Activated CD4-positive, alpha-beta memory T cell treated with anti-CD3 and anti-CD28 coated beads, Interleukin-2, amount 10 ng/mL, durations not matched to agents 7 days and 5 days (primary cell): ENCODE data around the gene UBR3. TPM values are rescaled to one million over a fixed set of nuclear protein-coding genes. Genes with fewer than 3 reads are reported as not detected.

Source experiments
- CTCF ChIA-PET: fragments of 350-600 bp; sonication (Branson Sonifier 250); formaldehyde crosslinking; loops from one replicate; lab custom pipeline; 2021; ENCODE audit warnings: antibody characterized with exemption, inconsistent platforms; lab: Charles Lee
- POLR2A ChIA-PET: fragments of 350-600 bp; sonication (Branson Sonifier 250); formaldehyde crosslinking; loops from one replicate; lab custom pipeline; 2021; ENCODE audit warnings: antibody characterized with exemption; lab: Charles Lee
- DNase-seq: peaks from one replicate; pipeline ENCODE4 v3.0.0-alpha.2; 2020
- H3K27ac Mint-ChIP-seq: one replicate; pipeline ENCODE4 v1.8.0; 2021; ENCODE audit warnings: mild to moderate bottlenecking, mixed read lengths
- H3K27me3 Mint-ChIP-seq: one replicate; pipeline ENCODE4 v1.8.0; 2021; ENCODE audit warnings: mixed read lengths
- H3K36me3 Mint-ChIP-seq: one replicate; pipeline ENCODE4 v1.8.0; 2021; ENCODE audit warnings: low read depth, mixed read lengths
- H3K4me1 Mint-ChIP-seq: one replicate; pipeline ENCODE4 v1.8.0; 2021; ENCODE audit warnings: mixed read lengths
- H3K4me3 Mint-ChIP-seq: one replicate; pipeline ENCODE4 v1.8.0; 2021; ENCODE audit warnings: mild to moderate bottlenecking, mixed read lengths
- H3K9me3 Mint-ChIP-seq: one replicate; pipeline ENCODE4 v1.8.0; 2021; ENCODE audit warnings: mixed read lengths
- total RNA-seq, 2 experiments: library from RNA; stranded (reverse); gene quantifications; one replicate each; pipeline ENCODE4 v1.2.3, GENCODE V29; 2021

The UBR3 gene
- total RNA-seq, 2 experiments from 2014 or later = 19.7 to 19.8 TPM

DNA sequence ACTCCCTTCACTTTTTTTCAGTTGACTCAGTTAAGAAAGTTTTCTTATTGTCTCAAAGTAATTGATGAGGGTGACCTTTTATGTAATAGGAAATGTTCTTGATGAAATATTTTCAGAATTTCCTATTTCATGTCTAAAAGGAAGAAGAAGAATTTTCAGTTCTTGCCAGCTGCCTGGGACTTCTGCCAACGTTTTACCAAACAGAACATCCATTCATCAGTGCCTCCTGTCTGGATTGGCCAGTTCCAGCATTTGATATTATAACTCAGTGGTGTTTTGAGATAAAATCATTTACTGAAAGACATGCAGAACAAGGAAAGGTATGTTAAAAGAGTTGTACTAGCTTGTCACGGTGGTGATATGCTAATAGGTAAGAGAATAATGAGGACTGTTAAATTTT is 246.0 kb downstream of the UBR3 start:
- no peak for DNase-seq
- ChIA-PET POLR2A (no interaction called here), CTCF (no interaction called here)
- Mint-ChIP-seq H3K9me3 (peaks cover 2% of the 10 kb centered on the region), H3K36me3 (peaks cover 22% of the 10 kb centered on the region), H3K27me3 (no peaks in the 10 kb centered on the region), H3K4me3 (no peak overlapping the region), H3K27ac (no peak overlapping the region), H3K4me1 (peaks cover 2% of the 10 kb centered on the region)

DNA sequence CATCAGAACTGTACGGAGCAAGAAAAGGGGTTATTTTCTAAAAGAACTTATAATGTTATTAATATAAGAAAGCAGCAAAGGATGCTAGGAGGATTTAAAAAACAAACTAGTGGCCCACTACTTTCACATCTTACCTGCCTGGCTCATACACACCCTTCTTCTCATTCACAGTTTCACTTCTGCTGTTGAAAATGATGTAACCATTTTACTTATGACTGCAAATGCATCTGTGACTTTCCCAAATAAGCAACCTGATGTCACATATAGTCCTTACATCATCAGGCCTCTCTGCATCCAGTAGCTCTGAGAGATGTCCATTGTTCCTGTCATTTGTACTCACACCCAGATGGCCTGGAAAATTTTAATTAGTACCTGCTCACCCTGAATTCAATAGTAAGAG is 248.9 kb downstream of the UBR3 start:
- Mint-ChIP-seq H3K36me3 (peaks cover 11% of the 10 kb centered on the region), H3K27me3 (no peaks in the 10 kb centered on the region), H3K4me1 (peaks cover 2% of the 10 kb centered on the region), H3K27ac (no peak overlapping the region), H3K9me3 (peaks cover 2% of the 10 kb centered on the region), H3K4me3 (no peak overlapping the region)
- no peak for DNase-seq
- CTCF ChIA-PET = no interaction called here
- POLR2A ChIA-PET = no interaction called here

DNA sequence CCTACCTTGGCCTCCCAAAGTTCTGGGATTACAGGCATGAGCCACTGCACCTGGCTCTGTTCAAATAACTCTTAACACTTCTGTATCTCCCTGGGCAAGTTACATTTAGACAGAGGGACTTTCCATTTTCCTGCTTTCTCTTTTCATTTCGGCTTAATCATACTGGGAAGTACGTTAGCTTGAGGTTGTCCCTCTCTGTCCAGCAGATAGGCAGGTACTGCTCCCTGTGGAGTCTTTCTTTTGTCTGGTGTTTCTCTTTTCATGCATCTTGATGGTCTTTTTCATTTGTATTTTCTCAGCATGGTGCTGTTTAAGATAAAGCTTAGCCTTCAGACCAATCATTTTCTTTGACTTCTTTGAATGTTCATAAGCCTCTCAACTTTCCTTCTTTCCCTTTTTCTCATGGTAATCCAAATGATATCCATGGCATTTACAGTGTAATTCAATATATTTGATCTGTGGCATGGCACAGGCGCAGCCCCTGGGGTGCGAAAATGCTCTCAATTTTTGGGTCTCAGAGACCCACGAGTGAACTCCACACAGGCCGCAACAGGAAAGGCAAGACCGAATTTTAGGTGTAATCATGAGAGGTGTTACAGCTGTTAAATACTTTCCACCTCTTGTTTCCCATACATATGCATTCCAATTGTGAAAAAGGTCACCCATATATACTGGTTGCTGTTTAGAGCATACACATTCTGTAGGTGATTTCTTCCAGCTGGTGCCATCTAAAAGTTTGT is 250.7 kb downstream of the UBR3 start:
- Mint-ChIP-seq H3K4me1 (peaks cover 2% of the 10 kb centered on the region), H3K9me3 (no peaks in the 10 kb centered on the region), H3K27ac (no peak overlapping the region), H3K4me3 (no peak overlapping the region), H3K36me3 (peaks cover 12% of the 10 kb centered on the region), H3K27me3 (no peaks in the 10 kb centered on the region)
- CTCF ChIA-PET = no interaction called here
- no peak for DNase-seq
- POLR2A ChIA-PET = no interaction called here

DNA sequence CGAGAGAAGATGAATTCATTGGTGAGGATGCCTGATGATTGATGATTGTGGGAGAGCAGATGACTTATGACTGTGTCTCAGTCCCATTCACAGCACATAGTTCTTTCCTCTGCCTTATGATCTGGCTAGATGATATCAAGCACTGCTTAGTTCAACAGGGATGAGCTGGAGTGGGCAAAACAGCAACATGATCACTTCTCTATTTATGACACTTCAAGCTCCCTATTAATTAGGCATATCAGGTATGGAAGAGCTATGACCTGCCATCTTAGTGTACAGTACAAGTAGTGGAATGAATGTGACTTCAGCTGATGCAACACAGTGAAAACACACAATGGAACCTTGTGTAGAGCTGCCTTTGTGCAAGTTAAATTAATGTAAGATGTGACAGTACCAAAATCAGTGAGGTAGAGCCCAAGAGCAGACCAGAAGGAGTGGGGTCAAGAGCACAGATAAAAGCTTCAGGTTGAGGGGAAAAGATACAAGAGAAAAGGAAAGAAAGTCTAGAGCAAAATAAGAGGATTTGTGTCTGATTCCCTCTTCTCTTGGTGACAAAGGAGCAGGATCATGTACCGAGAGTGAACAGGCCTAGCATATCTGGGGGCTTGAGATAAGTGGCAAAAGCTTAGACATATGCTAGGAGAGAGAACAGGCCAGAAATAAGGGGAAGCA is 257.7 kb downstream of the UBR3 start:
- POLR2A ChIA-PET = no interaction called here
- Mint-ChIP-seq H3K27me3 (no peaks in the 10 kb centered on the region), H3K27ac (no peak overlapping the region), H3K36me3 (peaks cover 2% of the 10 kb centered on the region), H3K9me3 (no peaks in the 10 kb centered on the region), H3K4me1 (no peaks in the 10 kb centered on the region), H3K4me3 (no peak overlapping the region)
- no peak for DNase-seq
- CTCF ChIA-PET = no interaction called here

DNA sequence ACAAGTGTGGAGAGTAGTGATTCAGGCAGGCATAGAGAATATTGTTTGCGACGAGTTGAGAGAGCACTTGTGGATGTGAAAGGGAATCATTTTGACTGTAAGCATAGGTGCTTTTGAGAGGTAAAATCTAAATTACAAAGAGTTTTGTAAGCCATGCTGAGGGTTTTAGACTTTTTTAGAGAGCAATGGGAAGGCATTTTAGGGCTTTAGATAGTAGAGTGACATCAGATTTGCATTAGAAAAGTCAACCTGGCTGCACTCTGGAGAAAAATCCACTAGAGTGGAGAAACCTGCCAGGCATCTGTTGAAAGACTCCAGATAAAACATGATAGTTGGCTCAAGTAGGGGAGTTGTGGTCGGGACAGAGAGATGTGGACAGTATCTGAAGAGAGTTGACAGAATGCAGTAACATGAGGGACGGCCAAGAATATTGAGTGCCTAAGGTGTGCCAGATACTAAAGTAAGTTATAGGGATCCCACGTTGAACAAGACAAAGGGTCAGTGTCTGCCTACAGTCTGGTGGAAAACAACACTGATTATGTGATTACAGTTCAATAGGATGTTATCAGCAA is 258.9 kb downstream of the UBR3 start:
- no peaks in the 10 kb centered on the region for H3K9me3 Mint-ChIP-seq
- CTCF ChIA-PET = no interaction called here
- POLR2A ChIA-PET = no interaction called here
- H3K4me3 Mint-ChIP-seq = no peak overlapping the region
- H3K4me1 Mint-ChIP-seq = no peaks in the 10 kb centered on the region
- H3K36me3 Mint-ChIP-seq = peaks cover 2% of the 10 kb centered on the region
- H3K27ac Mint-ChIP-seq = no peak overlapping the region
- no peak for DNase-seq
- peaks cover 4% of the 10 kb centered on the region for H3K27me3 Mint-ChIP-seq

GRCh38 chr2:170086751-170087412 is 259.6 kb downstream of the UBR3 start:
- Mint-ChIP-seq H3K36me3 (no peaks in the 10 kb centered on the region), H3K4me3 (no peak overlapping the region), H3K27me3 (peaks cover 5% of the 10 kb centered on the region), H3K27ac (no peak overlapping the region), H3K4me1 (no peaks in the 10 kb centered on the region), H3K9me3 (no peaks in the 10 kb centered on the region)
- CTCF ChIA-PET = no interaction called here
- POLR2A ChIA-PET = no interaction called here
- DNase-seq = no peak

GRCh38 chr2:170087413-170087793 is 260.1 kb downstream of the UBR3 start:
- H3K9me3 Mint-ChIP-seq = no peaks in the 10 kb centered on the region
- H3K27ac Mint-ChIP-seq = no peak overlapping the region
- no peak overlapping the region for H3K4me3 Mint-ChIP-seq
- H3K36me3 Mint-ChIP-seq = no peaks in the 10 kb centered on the region
- DNase-seq = no peak
- no peaks in the 10 kb centered on the region for H3K4me1 Mint-ChIP-seq
- CTCF ChIA-PET = no interaction called here
- peaks cover 8% of the 10 kb centered on the region for H3K27me3 Mint-ChIP-seq
- POLR2A ChIA-PET = no interaction called here

DNA sequence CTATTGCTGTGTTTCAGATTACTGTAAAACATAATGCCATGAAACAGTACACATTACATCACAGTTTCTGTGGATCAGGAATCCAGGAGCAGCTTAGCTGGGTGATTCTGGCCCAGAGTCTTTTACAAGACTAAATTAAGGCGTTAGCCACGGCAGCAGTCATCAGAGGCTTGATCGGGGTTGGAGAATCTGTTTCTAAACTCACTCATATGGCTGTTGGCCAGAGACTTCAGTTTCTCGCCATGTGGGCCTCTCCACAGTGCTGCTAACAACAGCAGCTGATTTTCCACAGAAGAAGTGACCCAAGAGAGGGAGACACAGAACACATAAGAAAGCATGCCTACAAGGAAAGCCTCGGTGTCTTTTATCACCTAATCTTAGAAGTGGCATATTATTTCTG is 261.5 kb downstream of the UBR3 start:
- Mint-ChIP-seq H3K9me3 (no peaks in the 10 kb centered on the region), H3K36me3 (no peaks in the 10 kb centered on the region), H3K27me3 (peaks cover 11% of the 10 kb centered on the region), H3K27ac (no peak overlapping the region), H3K4me3 (no peak overlapping the region), H3K4me1 (no peaks in the 10 kb centered on the region)
- ChIA-PET POLR2A (no interaction called here), CTCF (no interaction called here)
- DNase-seq = no peak

GRCh38 chr2:170090229-170090628 is 263.0 kb downstream of the UBR3 start:
- peaks cover 11% of the 10 kb centered on the region for H3K27me3 Mint-ChIP-seq
- H3K4me3 Mint-ChIP-seq = no peak overlapping the region

DNA sequence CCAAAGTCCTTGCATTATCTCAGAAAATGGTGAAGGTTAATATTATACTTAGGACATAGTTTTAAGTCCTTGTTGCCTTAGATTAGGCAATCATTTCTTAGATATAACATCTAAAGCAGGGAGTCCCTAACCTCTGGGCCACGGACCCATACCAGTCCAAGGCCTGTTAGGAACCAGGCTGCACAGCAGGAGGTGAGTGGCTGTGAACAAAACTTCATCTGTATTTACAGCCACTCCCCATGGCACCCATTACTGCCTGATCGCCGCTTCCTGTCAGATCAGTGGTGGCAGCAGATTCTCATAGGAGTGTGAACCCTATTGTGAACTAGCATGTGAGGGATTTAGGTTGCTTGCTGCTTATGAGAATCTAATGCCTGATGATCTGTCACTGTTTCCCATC is 264.2 kb downstream of the UBR3 start:
- Mint-ChIP-seq H3K4me3 (no peak overlapping the region), H3K36me3 (no peaks in the 10 kb centered on the region), H3K9me3 (no peaks in the 10 kb centered on the region), H3K27ac (no peak overlapping the region), H3K4me1 (no peaks in the 10 kb centered on the region), H3K27me3 (peaks cover 11% of the 10 kb centered on the region)
- POLR2A ChIA-PET = no interaction called here
- CTCF ChIA-PET = no interaction called here
- no peak for DNase-seq

More at GRCh38 chr2:170090229-170090628, 263.0 kb downstream of the UBR3 start:
- Mint-ChIP-seq H3K9me3 (no peaks in the 10 kb centered on the region), H3K36me3 (no peaks in the 10 kb centered on the region), H3K4me1 (no peaks in the 10 kb centered on the region), H3K27ac (no peak overlapping the region)
- POLR2A ChIA-PET = no interaction called here
- CTCF ChIA-PET = no interaction called here
- DNase-seq = no peak

DNA sequence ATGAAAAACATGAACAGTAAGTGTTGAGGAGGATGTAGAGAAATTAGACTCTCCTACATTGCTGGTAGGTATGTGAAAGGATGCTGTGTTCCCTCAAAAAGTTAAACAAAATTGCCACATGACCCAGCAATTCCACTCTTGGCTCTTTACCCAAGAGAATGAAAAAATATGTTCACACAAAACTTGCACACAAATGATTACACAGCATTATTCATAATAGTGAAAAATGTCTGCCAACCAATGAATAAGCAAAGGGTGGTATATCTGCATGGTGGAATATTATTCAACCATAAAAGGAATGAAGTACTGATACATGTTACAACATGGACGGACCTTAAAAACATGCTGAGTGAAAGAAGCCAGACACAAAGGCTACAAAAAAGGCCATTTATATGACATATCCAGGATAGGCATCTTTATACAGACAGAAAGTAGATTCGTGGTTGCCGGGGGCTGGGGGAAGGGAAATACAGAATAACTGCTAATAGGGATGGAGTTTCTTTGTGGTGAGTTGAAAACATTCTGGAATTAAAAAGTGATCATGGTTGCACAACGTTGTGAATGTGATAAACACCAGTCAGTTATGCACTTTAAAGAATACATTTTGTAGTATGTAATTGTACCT is 265.3 kb downstream of the UBR3 start:
- no peaks in the 10 kb centered on the region for H3K9me3 Mint-ChIP-seq
- ChIA-PET CTCF (no interaction called here), POLR2A (no interaction called here)
- no peaks in the 10 kb centered on the region for H3K4me1 Mint-ChIP-seq
- H3K27ac Mint-ChIP-seq = no peak overlapping the region
- no peaks in the 10 kb centered on the region for H3K36me3 Mint-ChIP-seq
- peaks cover 13% of the 10 kb centered on the region for H3K27me3 Mint-ChIP-seq
- no peak for DNase-seq
- H3K4me3 Mint-ChIP-seq = no peak overlapping the region

GRCh38 chr2:170095380-170095779 is 268.1 kb downstream of the UBR3 start:
- no peak overlapping the region for H3K27ac Mint-ChIP-seq
- POLR2A ChIA-PET = no interaction called here
- H3K36me3 Mint-ChIP-seq = no peaks in the 10 kb centered on the region
- DNase-seq = no peak
- peaks cover 13% of the 10 kb centered on the region for H3K27me3 Mint-ChIP-seq
- no peaks in the 10 kb centered on the region for H3K9me3 Mint-ChIP-seq
- CTCF ChIA-PET = no interaction called here
- H3K4me1 Mint-ChIP-seq = no peaks in the 10 kb centered on the region
- H3K4me3 Mint-ChIP-seq = no peak overlapping the region
